A549 (cell line): ENCODE measurements around the gene EVC2. TPM values are rescaled to one million over a fixed set of nuclear protein-coding genes. Genes with fewer than 3 reads are reported as not detected.

ENCODE experiments used
- ATAC-seq, 2 experiments: fragments of 200-7000 bp in 1 of 2; fragments of >200 bp in 1 of 2; cut with Nextera tagmentation in 1 of 2; cut with Tn5 transposase in 1 of 2; 3 replicates each; pipeline versions ENCODE4 v1.8.0 to v1.9.1; 2018 to 2020; ENCODE audit warnings: mild to moderate bottlenecking in 1 of 2, moderate library complexity in 1 of 2
- CTCF ChIA-PET: fragments of 300-600 bp; sonication (Branson Sonifier 250); formaldehyde crosslinking; extraction: SDS; loops from one replicate; lab custom pipeline; 2021; ENCODE audit warnings: antibody characterized with exemption, inconsistent platforms; lab: Yijun Ruan, JAX
- POLR2A ChIA-PET: fragments of 350-600 bp; formaldehyde crosslinking; extraction: SDS; loops from one replicate; lab custom pipeline; 2021; ENCODE audit warnings: antibody characterized with exemption, inconsistent platforms; lab: Yijun Ruan, JAX
- DNase-seq, 2 experiments: peaks; one replicate each; pipeline versions ENCODE4 v3.0.0 to v3.0.0-alpha.2; 2011 to 2016; ENCODE audit warnings: low read depth in 1 of 2, low spot score in 1 of 2
- FAIRE-seq: peaks from 2 replicates; lab custom pipeline; 2011; peaks lifted over from hg19 to GRCh38; lab: Jason Lieb, UNC
- H3K27ac ChIP-seq, 2 experiments: fragments of >200 bp; sonication (Bioruptor Twin); formaldehyde crosslinking; 3 replicates each; pipeline ENCODE4 v1.5.1; 2016 to 2017
- H3K4me1 ChIP-seq: fragments of >200 bp; sonication (Bioruptor Twin); formaldehyde crosslinking; 3 replicates; pipeline ENCODE4 v1.6.1; 2016
- H3K4me2 ChIP-seq: fragments of >200 bp; sonication (Bioruptor Twin); formaldehyde crosslinking; 3 replicates; pipeline ENCODE4 v1.6.1; 2016
- H3K4me3 ChIP-seq: fragments of >200 bp; sonication (Bioruptor Twin); formaldehyde crosslinking; 3 replicates; pipeline ENCODE4 v1.5.1; 2016
- H3K9me3 ChIP-seq: fragments of >200 bp; sonication (Bioruptor Twin); formaldehyde crosslinking; 3 replicates; pipeline ENCODE4 v1.6.1; 2016
- ATOH8 ChIP-seq: fragments of 250-450 bp; sonication (Bioruptor Pico); IDR thresholded peaks from 2 replicates; pipeline ENCODE4 v1.5.0; 2020; ENCODE audit warnings: low read depth, mild to moderate bottlenecking, moderate library complexity
- CBX2 ChIP-seq: fragments of 200-600 bp; sonication (generic); IDR thresholded peaks from 2 replicates; pipeline ENCODE4 v1.6.1; 2016; ENCODE audit warnings: low read depth, mild to moderate bottlenecking, borderline replicate concordance
- CBX8 ChIP-seq: fragments of 200-600 bp; sonication (generic); IDR thresholded peaks from 2 replicates; pipeline ENCODE4 v1.6.1; 2016
- CTCF ChIP-seq: fragments of >200 bp; sonication (Bioruptor Twin); formaldehyde crosslinking; IDR thresholded peaks from 3 replicates; pipeline ENCODE4 v1.5.1; 2016
- EHF ChIP-seq: fragments of 250-450 bp; sonication (Bioruptor Pico); IDR thresholded peaks from 2 replicates; pipeline ENCODE4 v1.5.0; 2020; ENCODE audit warnings: mild to moderate bottlenecking
- EHMT2 ChIP-seq: fragments of 200-600 bp; sonication (generic); IDR thresholded peaks from 2 replicates; pipeline ENCODE4 v1.6.1; 2016; ENCODE audit warnings: antibody characterized with exemption, low read depth, mild to moderate bottlenecking, moderate library complexity
- ESRRA ChIP-seq: fragments of 150-350 bp; IDR thresholded peaks from 2 replicates; pipeline ENCODE4 v1.6.1; 2014; ENCODE audit warnings: mild to moderate bottlenecking, low read length, borderline replicate concordance
- FOSB ChIP-seq: fragments of 250-450 bp; sonication (Bioruptor Pico); IDR thresholded peaks from 2 replicates; pipeline ENCODE4 v1.5.0; 2020; ENCODE audit warnings: mild to moderate bottlenecking, moderate library complexity
- GATA3 ChIP-seq: IDR thresholded peaks from 2 replicates; pipeline ENCODE4 v1.6.1; 2012; ENCODE audit warnings: borderline replicate concordance
- HDAC2 ChIP-seq: fragments of 200-600 bp; sonication (generic); IDR thresholded peaks from 2 replicates; pipeline ENCODE4 v1.6.1; 2016
- HES2 ChIP-seq: fragments of >200 bp; sonication (Bioruptor Twin); formaldehyde crosslinking; IDR thresholded peaks from 2 replicates; pipeline ENCODE4 v1.6.1; 2016
- HOXB5 ChIP-seq: fragments of 250-450 bp; sonication (Bioruptor Pico); IDR thresholded peaks from 2 replicates; pipeline ENCODE4 v1.5.0; 2020; ENCODE audit warnings: mild to moderate bottlenecking, moderate library complexity
- JUNB ChIP-seq: fragments of >200 bp; sonication (Bioruptor Twin); formaldehyde crosslinking; IDR thresholded peaks from 2 replicates; pipeline ENCODE4 v1.6.1; 2016
- MAZ ChIP-seq: fragments of 150-350 bp; IDR thresholded peaks from 2 replicates; pipeline ENCODE4 v1.6.1; 2014; ENCODE audit warnings: antibody characterized with exemption, low read depth, low read length, borderline replicate concordance
- MYC ChIP-seq: IDR thresholded peaks from 2 replicates; pipeline ENCODE4 v1.6.1; 2012; ENCODE audit warnings: mild to moderate bottlenecking, inconsistent platforms, low read length, improper control_type of control experiment, borderline replicate concordance
- NPAS2 ChIP-seq: fragments of 250-450 bp; sonication (Bioruptor Pico); IDR thresholded peaks from 2 replicates; pipeline ENCODE4 v1.8.0; 2022; ENCODE audit warnings: mild to moderate bottlenecking, moderate library complexity, borderline replicate concordance
- NR3C1 ChIP-seq: fragments of >200 bp; sonication (Bioruptor Twin); formaldehyde crosslinking; IDR thresholded peaks from 3 replicates; pipeline ENCODE4 v1.6.1; 2017
- POLR2A ChIP-seq: IDR thresholded peaks from 2 replicates; pipeline ENCODE4 v1.6.1; 2012; ENCODE audit warnings: mild to moderate bottlenecking, low read length
- RCOR1 ChIP-seq: fragments of 150-350 bp; IDR thresholded peaks from 2 replicates; pipeline ENCODE4 v1.6.1; 2014; ENCODE audit warnings: antibody characterized with exemption, low read length, low read depth
- REST ChIP-seq: fragments of 200-600 bp; sonication (generic); IDR thresholded peaks from 2 replicates; pipeline ENCODE4 v1.6.1; 2016; ENCODE audit warnings: antibody characterized with exemption, mild to moderate bottlenecking, moderate library complexity
- RFX5 ChIP-seq: fragments of 450-650 bp; IDR thresholded peaks from 2 replicates; pipeline ENCODE4 v1.7.1; 2014; ENCODE audit warnings: antibody characterized with exemption, mild to moderate bottlenecking, moderate library complexity
- SMC3 ChIP-seq: fragments of >200 bp; sonication (Bioruptor Twin); formaldehyde crosslinking; IDR thresholded peaks from 3 replicates; pipeline ENCODE4 v1.6.1; 2018; ENCODE audit warnings: inconsistent platforms
- TFCP2L1 ChIP-seq: fragments of 250-450 bp; sonication (Bioruptor Pico); IDR thresholded peaks from 2 replicates; pipeline ENCODE4 v1.5.0; 2021; ENCODE audit warnings: mild to moderate bottlenecking
- TP53 ChIP-seq: fragments of 250-450 bp; sonication (Bioruptor Pico); IDR thresholded peaks from 2 replicates; pipeline ENCODE4 v1.5.0; 2021; ENCODE audit warnings: mild to moderate bottlenecking, moderate library complexity
- ZNF302 ChIP-seq: fragments of 250-450 bp; sonication (Bioruptor Pico); IDR thresholded peaks from 2 replicates; pipeline ENCODE4 v1.9.0; 2021; ENCODE audit warnings: inconsistent platforms, mild to moderate bottlenecking, moderate library complexity
- WGBS: methylation state at CpG from one replicate; pipeline ENCODE4 v1.1.6; 2017; ENCODE audit errors: missing lambda C conversion rate; 5-methylcytosine and 5-hydroxymethylcytosine counted together
- polyA plus RNA-seq, 4 experiments: library from polyadenylated mRNA; depleted of rRNA in 3 of 4; stranded (reverse); fragments of >200 nt; fragmentation: RNase III in 1 of 4; extraction: RNeasy Plus Mini Kit Qiagen cat#74134 plus additional on column Dnase treatment in 1 of 4; gene quantifications; 2 replicates in 3 of 4; 3 replicates in 1 of 4; pipeline ENCODE4 v1.2.3, GENCODE V29; 2011 to 2017
- TF ChIP-seq, protein P1 (sequence below): IDR thresholded peaks from 2 replicates; pipeline ENCODE4 v1.6.1; 2012

The EVC2 gene
- polyA plus RNA-seq, 2 of the 4 experiments (the other 2 are of a cell fraction), result 0.96 to 1.5 TPM

DNA sequence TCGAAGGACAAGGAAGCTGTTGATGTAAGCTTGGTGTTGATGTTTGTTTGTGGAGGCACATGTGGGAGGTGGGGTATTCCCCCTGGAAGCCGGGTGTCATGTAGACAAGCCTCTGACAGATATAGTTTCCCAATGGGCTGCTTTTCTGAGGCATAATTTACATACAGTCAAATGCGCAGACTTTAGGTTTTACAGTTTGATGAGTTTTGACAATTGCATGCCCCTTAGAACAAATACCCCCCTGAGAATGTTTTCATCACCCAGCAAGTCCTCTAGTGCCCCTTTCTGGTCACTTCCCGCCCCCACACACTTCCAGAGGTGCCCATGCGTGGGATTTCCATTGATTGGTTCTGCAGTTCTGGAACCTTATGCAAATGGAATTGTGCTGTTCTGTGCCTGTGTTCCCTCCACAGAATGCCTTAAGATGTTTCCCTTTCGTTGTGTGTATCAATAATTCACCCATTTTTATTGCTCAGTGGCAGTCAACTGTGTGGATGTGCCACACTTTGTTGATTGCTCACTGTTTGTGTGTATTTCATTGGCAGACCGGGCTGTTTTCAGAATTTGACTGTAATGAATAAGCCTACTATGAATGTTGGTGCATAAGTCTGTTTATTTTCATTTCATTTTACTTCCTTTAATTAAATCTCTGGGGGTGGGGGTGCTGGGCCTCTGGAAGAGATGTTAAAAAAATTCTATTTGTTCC, 11.1 kb upstream of the EVC2 start:
- DNase-seq (no peak), FAIRE-seq (no peak), ATAC-seq (no peak)
- ChIA-PET CTCF (interaction anchor here (1.0 kb wide), 1 partner anchor 260 kb away, joined by 3 read pairs; no protein-coding TSS in a partner anchor), POLR2A (no interaction called here)
- TF ChIP-seq HES2 (no peak), FOSB (CRISPR knock-in tag) (no peak), NR3C1 (no peak), EHF (CRISPR knock-in tag) (no peak), POLR2A (no peak), NPAS2 (CRISPR knock-in tag) (no peak), MYC (no peak), CBX2 (no peak), RFX5 (no peak), ATOH8 (no peak), GATA3 (no peak), REST (no peak), CBX8 (no peak), HOXB5 (CRISPR knock-in tag) (no peak), ZNF302 (no peak), ESRRA (no peak), RCOR1 (no peak)
- TF ChIP-seq, protein P1, sequence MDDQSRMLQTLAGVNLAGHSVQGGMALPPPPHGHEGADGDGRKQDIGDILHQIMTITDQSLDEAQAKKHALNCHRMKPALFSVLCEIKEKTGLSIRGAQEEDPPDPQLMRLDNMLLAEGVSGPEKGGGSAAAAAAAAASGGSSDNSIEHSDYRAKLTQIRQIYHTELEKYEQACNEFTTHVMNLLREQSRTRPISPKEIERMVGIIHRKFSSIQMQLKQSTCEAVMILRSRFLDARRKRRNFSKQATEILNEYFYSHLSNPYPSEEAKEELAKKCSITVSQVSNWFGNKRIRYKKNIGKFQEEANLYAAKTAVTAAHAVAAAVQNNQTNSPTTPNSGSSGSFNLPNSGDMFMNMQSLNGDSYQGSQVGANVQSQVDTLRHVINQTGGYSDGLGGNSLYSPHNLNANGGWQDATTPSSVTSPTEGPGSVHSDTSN, result no peak
- Histone ChIP-seq H3K9me3 (peaks cover 9% of the 10 kb centered on the region), H3K4me2 (no peak overlapping the region), H3K4me1 (peaks cover 45% of the 10 kb centered on the region), H3K27ac (no peak overlapping the region), H3K4me3 (no peak overlapping the region)
- WGBS, result 86% methylated on average over 7 of the region's 7 CpGs

DNA sequence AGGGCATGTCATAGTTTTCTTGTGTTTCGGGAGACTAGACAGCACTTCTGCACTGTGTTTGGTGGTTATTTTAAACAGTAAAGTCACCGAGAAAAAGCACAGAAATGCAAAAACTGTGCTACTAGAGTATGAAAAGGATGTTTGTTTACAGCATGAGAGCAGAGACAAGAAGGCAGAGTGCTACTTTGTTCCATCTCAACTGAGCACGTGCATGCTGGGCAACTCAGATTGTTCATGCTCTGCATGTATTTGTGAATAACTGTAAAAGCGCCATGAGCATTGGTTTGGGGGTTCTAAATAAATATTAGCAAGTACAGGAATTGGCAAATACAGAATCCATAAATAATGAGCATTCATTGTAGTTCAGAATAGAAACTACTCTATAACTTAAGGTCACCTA, 10.1 kb upstream of the EVC2 start:
- CTCF ChIA-PET, result interaction anchor here (1.0 kb wide), 1 partner anchor 259 kb away, joined by 3 read pairs; no protein-coding TSS in a partner anchor
- Histone ChIP-seq H3K4me3 (no peak overlapping the region), H3K27ac (no peak overlapping the region), H3K4me1 (peaks cover 34% of the 10 kb centered on the region), H3K9me3 (peaks cover 9% of the 10 kb centered on the region), H3K4me2 (no peak overlapping the region)
- FAIRE-seq (no peak), DNase-seq (no peak), ATAC-seq (no peak)
- 71% methylated on average over 4 of the region's 4 CpGs for WGBS
- POLR2A ChIA-PET, result no interaction called here
- TF ChIP-seq ESRRA (no peak), TP53 (CRISPR knock-in tag) (no peak), HDAC2 (no peak), JUNB (no peak), RCOR1 (no peak), CTCF (no peak), EHMT2 (no peak), GATA3 (no peak), MAZ (no peak), TFCP2L1 (CRISPR knock-in tag) (no peak), SMC3 (no peak)
